Right atrium auricular region (tissue), 2 donors: ENCODE measurements around the gene NBAS. TPM values are rescaled to one million over a fixed set of nuclear protein-coding genes. Genes with fewer than 3 reads are reported as not detected.
A peak's percentile ranks its signal among the peaks of the same experiment; 100 is the strongest.

ENCODE experiments used
- DNase-seq: peaks from one replicate; pipeline ENCODE4 v3.0.0-alpha.2; 2019; ENCODE audit warnings: low spot score
- H3K27ac ChIP-seq, 2 donors: fragments of 200-600 bp; sonication (generic); 1 replicate in 1 of 2; 2 replicates in 1 of 2; pipeline ENCODE4 v1.5.1; 2016 to 2019
- H3K27me3 ChIP-seq, 2 donors: fragments of 200-600 bp; sonication (generic); one replicate each; pipeline versions ENCODE4 v1.5.1 to v1.6.0; 2017 to 2019
- H3K36me3 ChIP-seq: fragments of 200-600 bp; sonication (generic); one replicate; pipeline ENCODE4 v1.5.1; 2016
- H3K4me1 ChIP-seq, 2 donors: fragments of 200-600 bp; sonication (generic); one replicate each; pipeline versions ENCODE4 v1.5.1 to v1.6.0; 2017 to 2019
- H3K4me3 ChIP-seq, 2 donors: fragments of 200-600 bp; sonication (generic); 1 replicate in 1 of 2; 2 replicates in 1 of 2; pipeline ENCODE4 v1.5.1; 2017 to 2019; ENCODE audit warnings: mild to moderate bottlenecking in 1 of 2, moderate library complexity in 1 of 2
- H3K9me3 ChIP-seq, 2 donors: fragments of 200-600 bp; sonication (generic); one replicate each; pipeline ENCODE4 v1.5.1; 2019
- CTCF ChIP-seq, 2 donors: fragments of 200-600 bp; sonication (generic); IDR thresholded peaks; one replicate each; pipeline ENCODE4 v1.5.1; 2019; ENCODE audit warnings: antibody characterized with exemption in 2 of 2
- total RNA-seq, 2 donors: library from RNA; depleted of rRNA; stranded (reverse); fragments of >200 nt; gene quantifications; one replicate each; pipeline ENCODE4 v1.1.0, GENCODE V29; 2016

The NBAS gene
- total RNA-seq, 2 donors from 2014 or later, result 31.1 to 39.1 TPM

GRCh38 chr2:15579641-15580040 lies 18.5 kb upstream of the NBAS start:
- H3K27me3 ChIP-seq, result no peaks in the 10 kb centered on the region
- no peaks in the 10 kb centered on the region for H3K9me3 ChIP-seq
- no peaks in the 10 kb centered on the region for H3K36me3 ChIP-seq
- H3K4me1 ChIP-seq, result no peaks in the 10 kb centered on the region
- no peak for DNase-seq
- no peak overlapping the region for H3K4me3 ChIP-seq
- no peak for TF ChIP-seq CTCF (IDR thresholded peaks at IDR 0.05)
- H3K27ac ChIP-seq, result no peak overlapping the region

GRCh38 chr2:15577071-15577735 lies 16.1 kb upstream of the NBAS start:
- H3K27ac ChIP-seq, result no peak overlapping the region
- peak; percentile 84 for DNase-seq
- no peaks in the 10 kb centered on the region for H3K36me3 ChIP-seq
- TF ChIP-seq CTCF (IDR thresholded peaks at IDR 0.05), result peak; percentile 76 to 80
- no peaks in the 10 kb centered on the region for H3K9me3 ChIP-seq
- no peaks in the 10 kb centered on the region for H3K27me3 ChIP-seq
- H3K4me1 ChIP-seq, result no peaks in the 10 kb centered on the region
- no peak overlapping the region for H3K4me3 ChIP-seq

GRCh38 chr2:15571729-15572128 lies 10.6 kb upstream of the NBAS start:
- Histone ChIP-seq H3K36me3 (no peaks in the 10 kb centered on the region), H3K9me3 (no peaks in the 10 kb centered on the region), H3K4me3 (no peak overlapping the region), H3K4me1 (no peaks in the 10 kb centered on the region), H3K27ac (no peak overlapping the region), H3K27me3 (no peaks in the 10 kb centered on the region)
- no peak for TF ChIP-seq CTCF (IDR thresholded peaks at IDR 0.05)
- DNase-seq, result no peak

GRCh38 chr2:15570104-15570503 lies 9.0 kb upstream of the NBAS start:
- Histone ChIP-seq H3K4me1 (no peaks in the 10 kb centered on the region), H3K4me3 (no peak overlapping the region), H3K27ac (no peak overlapping the region), H3K27me3 (no peaks in the 10 kb centered on the region), H3K9me3 (no peaks in the 10 kb centered on the region), H3K36me3 (no peaks in the 10 kb centered on the region)
- DNase-seq, result no peak
- no peak for TF ChIP-seq CTCF (IDR thresholded peaks at IDR 0.05)

- H3K27ac ChIP-seq, result no peak overlapping the region
- H3K9me3 ChIP-seq, result no peaks in the 10 kb centered on the region
- TF ChIP-seq CTCF (IDR thresholded peaks at IDR 0.05), result no peak
- H3K27me3 ChIP-seq, result no peaks in the 10 kb centered on the region
- H3K36me3 ChIP-seq, result no peaks in the 10 kb centered on the region
- no peaks in the 10 kb centered on the region for H3K4me1 ChIP-seq
- no peak for DNase-seq
- no peak overlapping the region for H3K4me3 ChIP-seq
These were observed 7.7 kb upstream of the NBAS start for GRCh38 chr2:15568874-15569273.

- TF ChIP-seq CTCF (IDR thresholded peaks at IDR 0.05), result no peak
- Histone ChIP-seq H3K4me3 (no peak overlapping the region), H3K27me3 (no peaks in the 10 kb centered on the region), H3K36me3 (no peaks in the 10 kb centered on the region), H3K9me3 (no peaks in the 10 kb centered on the region), H3K27ac (no peak overlapping the region), H3K4me1 (no peaks in the 10 kb centered on the region)
- no peak for DNase-seq
These were observed 5.8 kb upstream of the NBAS start for GRCh38 chr2:15566912-15567311.
